ENCODE measurements around the gene LSMEM2.

DNA sequence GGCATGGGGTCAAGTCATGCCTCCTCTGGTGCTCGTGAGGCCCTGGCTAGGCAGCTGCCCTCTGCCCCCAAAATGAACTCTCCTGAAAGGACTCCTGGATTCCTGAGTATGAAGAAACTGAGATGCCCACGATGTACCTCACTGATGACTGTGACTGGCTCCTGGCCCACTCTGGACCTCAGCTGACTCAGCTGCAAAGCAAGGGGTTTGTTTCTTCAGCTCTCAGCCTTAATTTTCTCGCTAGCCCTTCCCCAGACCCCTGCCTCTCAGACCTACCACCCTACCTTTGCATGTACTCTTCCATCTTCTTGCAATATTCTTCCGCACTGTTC is 48.1 kb upstream of the LSMEM2 start:
- TF ChIP-seq POU2F2 (IDR thresholded peaks at IDR 0.05; ENCODE audit: low read depth, low read length) (no peak), POLR2AphosphoS5 (IDR thresholded peaks at IDR 0.05; ENCODE audit: low read depth, low read length) (no peak), POLR2A (IDR thresholded peaks at IDR 0.05; ENCODE audit: low read depth, low read length) (no peak), TAF1 (IDR thresholded peaks at IDR 0.05; ENCODE audit: low read depth, low read length) (no peak), SPI1 (IDR thresholded peaks at IDR 0.05; ENCODE audit: low read depth, low read length) (no peak), PAX5 (IDR thresholded peaks at IDR 0.05; ENCODE audit: insufficient read depth, low read length, severe bottlenecking) (no peak)

All from GM12891 (cell line).